Natural killer cell (primary cell): ENCODE results near the gene SPPL2C. TPM values are rescaled to one million over a fixed set of nuclear protein-coding genes. Genes with fewer than 3 reads are reported as not detected.
"Not testable (repeated sequence)": the region's sequence is repeated elsewhere in the genome, so short reads cannot be mapped to it uniquely, and the experiment has no call there.

Experiments used
- ATAC-seq, 3 donors: fragments of 150-1000 bp in 2 of 3; fragments of 200-7000 bp in 1 of 3; cut with Tn5 transposase; 1 replicate in 1 of 3; 2 replicates in 2 of 3; pipeline ENCODE4 v1.10.0; 2021; ENCODE audit warnings: mild to moderate bottlenecking in 2 of 3, moderate library complexity in 2 of 3
- DNase-seq, 2 donors: peaks; one replicate each; pipeline versions ENCODE4 v3.0.0 to v3.0.0-alpha.2; 2013 to 2021; ENCODE audit warnings: mixed read lengths in 1 of 2
- H3K27ac ChIP-seq: one replicate; pipeline ENCODE4 v1.5.1; 2013; ENCODE audit warnings: mild to moderate bottlenecking, low read length
- H3K27me3 ChIP-seq: one replicate; pipeline ENCODE4 v1.6.1; 2013; ENCODE audit warnings: low read length; ENCODE audit not compliant: control insufficient read depth, insufficient read depth
- H3K36me3 ChIP-seq: one replicate; pipeline ENCODE4 v1.6.1; 2013; ENCODE audit warnings: low read length; ENCODE audit not compliant: control insufficient read depth, insufficient read depth
- H3K4me1 ChIP-seq: one replicate; pipeline ENCODE4 v1.6.1; 2013; ENCODE audit warnings: low read length; ENCODE audit not compliant: control insufficient read depth, insufficient read depth
- H3K4me3 ChIP-seq: one replicate; pipeline ENCODE4 v1.5.1; 2013; ENCODE audit warnings: low read length
- H3K9me3 ChIP-seq: one replicate; pipeline ENCODE4 v1.6.1; 2013; ENCODE audit warnings: low read length; ENCODE audit not compliant: control insufficient read depth, insufficient read depth
- H3K27ac Mint-ChIP-seq, 2 donors: one replicate each; pipeline ENCODE4 v1.8.0; 2022; ENCODE audit warnings: mild to moderate bottlenecking in 2 of 2, mixed read lengths in 2 of 2, moderate library complexity in 1 of 2
- H3K27me3 Mint-ChIP-seq, 2 donors: one replicate each; pipeline ENCODE4 v1.8.0; 2022; ENCODE audit warnings: low read depth in 2 of 2, mixed read lengths in 2 of 2
- H3K36me3 Mint-ChIP-seq: one replicate; pipeline ENCODE4 v1.8.0; 2022; ENCODE audit warnings: mixed read lengths
- H3K4me1 Mint-ChIP-seq, 2 donors: one replicate each; pipeline ENCODE4 v1.8.0; 2022; ENCODE audit warnings: mixed read lengths in 2 of 2
- H3K4me3 Mint-ChIP-seq: one replicate; pipeline ENCODE4 v1.8.0; 2022; ENCODE audit warnings: mild to moderate bottlenecking, moderate library complexity, mixed read lengths
- H3K9me3 Mint-ChIP-seq, 2 donors: one replicate each; pipeline ENCODE4 v1.8.0; 2022; ENCODE audit warnings: mixed read lengths in 2 of 2
- CTCF ChIP-seq: fragments of 200-600 bp; IDR thresholded peaks from one replicate; pipeline ENCODE4 v1.8.0; 2022; ENCODE audit warnings: antibody characterized with exemption
- WGBS: methylation state at CpG from one replicate; pipeline ENCODE4 v1.1.7; 2013; ENCODE audit warnings: missing lambda C conversion rate; ENCODE audit not compliant: insufficient coverage; 5-methylcytosine and 5-hydroxymethylcytosine counted together
- intact Hi-C: fragments of 100-400 bp; cut with micrococcal nuclease; formaldehyde crosslinking; loops from one replicate; pipeline ENCODE4 v1.14.2; 2022
- total RNA-seq, 4 donors: library from RNA; stranded (reverse); fragments of 120-200 nt in 1 of 4; gene quantifications; one replicate each; pipeline versions ENCODE4 v1.2.3 to v1.2.4, GENCODE V29; 2013 to 2022

The SPPL2C gene
- total RNA-seq, 3 donors from 2014 or later (not counting 1 experiment from before 2014, with no cell fraction given) = not detected

- 22% methylated on average over 1 of the region's 2 CpGs for WGBS
- no peak overlapping the region for H3K4me3 Mint-ChIP-seq
- no peaks in the 10 kb centered on the region for H3K9me3 Mint-ChIP-seq
- peaks cover 0 to 6% of the 10 kb centered on the region in 2 donors for H3K4me1 Mint-ChIP-seq
- intact Hi-C loops = no loop called here
- no peaks in the 10 kb centered on the region for H3K36me3 Mint-ChIP-seq
- no peak for ATAC-seq
- H3K9me3 ChIP-seq = no peaks in the 10 kb centered on the region
- H3K27ac Mint-ChIP-seq = no peak overlapping the region
- H3K27ac ChIP-seq = no peak overlapping the region
- no peaks in the 10 kb centered on the region for H3K36me3 ChIP-seq
- H3K27me3 ChIP-seq = no peaks in the 10 kb centered on the region
- TF ChIP-seq CTCF = no peak
- H3K27me3 Mint-ChIP-seq = peaks cover 26 to 50% of the 10 kb centered on the region in 2 donors
- no peak overlapping the region for H3K4me3 ChIP-seq
- DNase-seq = no peak
- no peaks in the 10 kb centered on the region for H3K4me1 ChIP-seq
Measured at GRCh38 chr17:45855691-45856336, 11.1 kb downstream of the SPPL2C start.

GRCh38 chr17:45857977-45858708 is 13.5 kb downstream of the SPPL2C start:
- Mint-ChIP-seq H3K36me3 (no peaks in the 10 kb centered on the region), H3K27me3 (peaks cover 30 to 70% of the 10 kb centered on the region in 2 donors), H3K4me3 (no peak overlapping the region), H3K9me3 (no peaks in the 10 kb centered on the region), H3K4me1 (no peaks in the 10 kb centered on the region), H3K27ac (no peak overlapping the region)
- 53% methylated on average over 10 of the region's 10 CpGs for WGBS
- no peaks in the 10 kb centered on the region for H3K4me1 ChIP-seq
- TF ChIP-seq CTCF = no peak
- DNase-seq (no peak), ATAC-seq (no peak)
- H3K36me3 ChIP-seq = no peaks in the 10 kb centered on the region
- no peaks in the 10 kb centered on the region for H3K9me3 ChIP-seq
- no peak overlapping the region for H3K4me3 ChIP-seq
- H3K27ac ChIP-seq = no peak overlapping the region
- H3K27me3 ChIP-seq = no peaks in the 10 kb centered on the region
- intact Hi-C loops = no loop called here

GRCh38 chr17:45861165-45861564 is 16.5 kb downstream of the SPPL2C start:
- H3K4me3 ChIP-seq = no peak overlapping the region
- H3K27me3 ChIP-seq = no peaks in the 10 kb centered on the region
- H3K4me3 Mint-ChIP-seq = no peak overlapping the region
- H3K36me3 ChIP-seq = no peaks in the 10 kb centered on the region
- no peak overlapping the region for H3K27ac Mint-ChIP-seq
- H3K27ac ChIP-seq = no peak overlapping the region
- no peaks in the 10 kb centered on the region for H3K4me1 ChIP-seq
- H3K9me3 ChIP-seq = no peaks in the 10 kb centered on the region
- WGBS = 90% methylated on average over 7 of the region's 7 CpGs
- H3K27me3 Mint-ChIP-seq = peaks cover 34 to 78% of the 10 kb centered on the region in 2 donors
- no peaks in the 10 kb centered on the region for H3K36me3 Mint-ChIP-seq
- H3K4me1 Mint-ChIP-seq = no peaks in the 10 kb centered on the region
- ATAC-seq = no peak
- H3K9me3 Mint-ChIP-seq = no peaks in the 10 kb centered on the region
- intact Hi-C loops = no loop called here
- no peak for DNase-seq
- TF ChIP-seq CTCF = no peak

- WGBS = 77% methylated on average over 6 of the region's 9 CpGs
Measured at GRCh38 chr17:45862127-45862526, 17.4 kb downstream of the SPPL2C start.

More at GRCh38 chr17:45862127-45862526, 17.4 kb downstream of the SPPL2C start:
- H3K4me1 Mint-ChIP-seq, ATAC-seq, intact Hi-C loops, H3K4me3 Mint-ChIP-seq, H3K36me3 ChIP-seq, H3K36me3 Mint-ChIP-seq, H3K27me3 ChIP-seq, DNase-seq, H3K4me3 ChIP-seq, H3K27ac ChIP-seq, H3K4me1 ChIP-seq, H3K9me3 Mint-ChIP-seq, H3K9me3 ChIP-seq, H3K27ac Mint-ChIP-seq: not testable (repeated sequence)
- peaks cover 34 to 80% of the 10 kb centered on the region in 2 donors for H3K27me3 Mint-ChIP-seq
